ENCODE data around the gene TC2N. TPM values are rescaled to one million over a fixed set of nuclear protein-coding genes. Genes with fewer than 3 reads are reported as not detected.

The TC2N gene
- total RNA-seq, 1 donor from 2014 or later: 1.2 TPM

- no peak for FAIRE-seq
Observed at GRCh38 chr14:91786188-91786587, 81.1 kb downstream of the TC2N start.

GRCh38 chr14:91780452-91780851, 86.9 kb downstream of the TC2N start:
- no peaks in the 10 kb centered on the region for H3K4me1 ChIP-seq (ENCODE audit: insufficient read depth, low read length)
- no peak overlapping the region for H3K27ac ChIP-seq (ENCODE audit: low read depth, low read length)
- H3K9ac ChIP-seq (ENCODE audit: low read length): no peak overlapping the region
- no peak for FAIRE-seq
- no peak overlapping the region for H2AFZ ChIP-seq (ENCODE audit: low read depth, low read length)
- Mint-ChIP-seq H3K27me3 (ENCODE audit: low read depth, unreplicated experiment) (no peaks in the 10 kb centered on the region), H3K36me3 (ENCODE audit: low read depth, unreplicated experiment) (no peaks in the 10 kb centered on the region), H3K4me1 (ENCODE audit: low read depth, unreplicated experiment) (peaks cover 2% of the 10 kb centered on the region), H3K27ac (ENCODE audit: unreplicated experiment) (no peak overlapping the region), H3K9me3 (ENCODE audit: unreplicated experiment) (no peaks in the 10 kb centered on the region), H3K4me3 (ENCODE audit: unreplicated experiment) (no peak overlapping the region)
- no peak for DNase-seq (ENCODE audit: low read depth)
- H3K79me2 ChIP-seq (ENCODE audit: insufficient read depth, low read length): no peaks in the 10 kb centered on the region
- no peaks in the 10 kb centered on the region for H3K9me3 ChIP-seq (ENCODE audit: insufficient read depth, low read depth, low read length)
- H3K36me3 ChIP-seq (ENCODE audit: insufficient read depth, low read length): no peaks in the 10 kb centered on the region
- TF ChIP-seq CTCF (IDR thresholded peaks at IDR 0.05; ENCODE audit: insufficient read depth, low read depth, low read length) (no peak), EZH2 (IDR thresholded peaks at IDR 0.05; ENCODE audit: insufficient read depth, low read length) (no peak)
- no peaks in the 10 kb centered on the region for H4K20me1 ChIP-seq (ENCODE audit: insufficient read depth, low read length)
- H3K4me3 ChIP-seq (ENCODE audit: insufficient read depth, low read depth, low read length): no peak overlapping the region
- H3K4me2 ChIP-seq (ENCODE audit: low read length): no peak overlapping the region
- no peaks in the 10 kb centered on the region for H3K27me3 ChIP-seq (ENCODE audit: insufficient read depth, low read length)

More at GRCh38 chr14:91786188-91786587, 81.1 kb downstream of the TC2N start:
- H3K4me2 ChIP-seq (ENCODE audit: low read length): no peak overlapping the region
- H3K36me3 Mint-ChIP-seq (ENCODE audit: low read depth, unreplicated experiment): no peaks in the 10 kb centered on the region
- H3K27ac Mint-ChIP-seq (ENCODE audit: unreplicated experiment): no peak overlapping the region
- H2AFZ ChIP-seq (ENCODE audit: low read depth, low read length): no peak overlapping the region
- H3K79me2 ChIP-seq (ENCODE audit: insufficient read depth, low read length): no peaks in the 10 kb centered on the region
- no peak for TF ChIP-seq EZH2 (IDR thresholded peaks at IDR 0.05; ENCODE audit: insufficient read depth, low read length)
- TF ChIP-seq CTCF (IDR thresholded peaks at IDR 0.05; ENCODE audit: insufficient read depth, low read depth, low read length): no peak
- no peak overlapping the region for H3K27ac ChIP-seq (ENCODE audit: low read depth, low read length)
- no peaks in the 10 kb centered on the region for H3K27me3 ChIP-seq (ENCODE audit: insufficient read depth, low read length)
- H3K9ac ChIP-seq (ENCODE audit: low read length): no peak overlapping the region
- H3K4me1 ChIP-seq (ENCODE audit: insufficient read depth, low read length): no peaks in the 10 kb centered on the region
- H3K27me3 Mint-ChIP-seq (ENCODE audit: low read depth, unreplicated experiment): no peaks in the 10 kb centered on the region
- H3K9me3 Mint-ChIP-seq (ENCODE audit: unreplicated experiment): no peaks in the 10 kb centered on the region
- no peak overlapping the region for H3K4me3 Mint-ChIP-seq (ENCODE audit: unreplicated experiment)
- no peaks in the 10 kb centered on the region for H4K20me1 ChIP-seq (ENCODE audit: insufficient read depth, low read length)
- H3K9me3 ChIP-seq (ENCODE audit: insufficient read depth, low read depth, low read length): no peaks in the 10 kb centered on the region
- H3K4me3 ChIP-seq (ENCODE audit: insufficient read depth, low read depth, low read length): no peak overlapping the region
- no peaks in the 10 kb centered on the region for H3K4me1 Mint-ChIP-seq (ENCODE audit: low read depth, unreplicated experiment)
- DNase-seq (ENCODE audit: low read depth): no peak
- H3K36me3 ChIP-seq (ENCODE audit: insufficient read depth, low read length): no peaks in the 10 kb centered on the region

- H3K4me1 Mint-ChIP-seq (ENCODE audit: low read depth, unreplicated experiment): peaks cover 2% of the 10 kb centered on the region
- no peaks in the 10 kb centered on the region for H3K27me3 Mint-ChIP-seq (ENCODE audit: low read depth, unreplicated experiment)
- Histone ChIP-seq H3K4me1 (ENCODE audit: insufficient read depth, low read length) (no peaks in the 10 kb centered on the region), H3K4me2 (ENCODE audit: low read length) (no peak overlapping the region), H3K79me2 (ENCODE audit: insufficient read depth, low read length) (no peaks in the 10 kb centered on the region), H3K4me3 (ENCODE audit: insufficient read depth, low read depth, low read length) (no peak overlapping the region), H3K9ac (ENCODE audit: low read length) (no peak overlapping the region), H4K20me1 (ENCODE audit: insufficient read depth, low read length) (no peaks in the 10 kb centered on the region), H3K27ac (ENCODE audit: low read depth, low read length) (no peak overlapping the region), H3K9me3 (ENCODE audit: insufficient read depth, low read depth, low read length) (no peaks in the 10 kb centered on the region), H2AFZ (ENCODE audit: low read depth, low read length) (no peak overlapping the region), H3K36me3 (ENCODE audit: insufficient read depth, low read length) (no peaks in the 10 kb centered on the region), H3K27me3 (ENCODE audit: insufficient read depth, low read length) (no peaks in the 10 kb centered on the region)
- DNase-seq (ENCODE audit: low read depth): no peak
- FAIRE-seq: no peak
- H3K27ac Mint-ChIP-seq (ENCODE audit: unreplicated experiment): no peak overlapping the region
- TF ChIP-seq CTCF (IDR thresholded peaks at IDR 0.05; ENCODE audit: insufficient read depth, low read depth, low read length): no peak
- TF ChIP-seq EZH2 (IDR thresholded peaks at IDR 0.05; ENCODE audit: insufficient read depth, low read length): no peak
- no peaks in the 10 kb centered on the region for H3K36me3 Mint-ChIP-seq (ENCODE audit: low read depth, unreplicated experiment)
- no peaks in the 10 kb centered on the region for H3K9me3 Mint-ChIP-seq (ENCODE audit: unreplicated experiment)
- H3K4me3 Mint-ChIP-seq (ENCODE audit: unreplicated experiment): no peak overlapping the region
Observed at GRCh38 chr14:91778217-91778616, 89.1 kb downstream of the TC2N start.

Data from astrocyte (in vitro differentiated cells and primary cell).